GM08714 (cell line): ENCODE results near the gene RAB9B.

Experiments
- H3K4me3 ChIP-seq: fragments of 200-500 bp; sonication (Bioruptor generic); 2 replicates; pipeline ENCODE4 v1.5.1; 2014; ENCODE audit warnings: mild to moderate bottlenecking, low read length, inconsistent platforms
- ZNF274 ChIP-seq: IDR thresholded peaks from 2 replicates; pipeline ENCODE4 v1.6.1; 2012; ENCODE audit warnings: mild to moderate bottlenecking, low read depth, low read length

Gene RAB9B

DNA sequence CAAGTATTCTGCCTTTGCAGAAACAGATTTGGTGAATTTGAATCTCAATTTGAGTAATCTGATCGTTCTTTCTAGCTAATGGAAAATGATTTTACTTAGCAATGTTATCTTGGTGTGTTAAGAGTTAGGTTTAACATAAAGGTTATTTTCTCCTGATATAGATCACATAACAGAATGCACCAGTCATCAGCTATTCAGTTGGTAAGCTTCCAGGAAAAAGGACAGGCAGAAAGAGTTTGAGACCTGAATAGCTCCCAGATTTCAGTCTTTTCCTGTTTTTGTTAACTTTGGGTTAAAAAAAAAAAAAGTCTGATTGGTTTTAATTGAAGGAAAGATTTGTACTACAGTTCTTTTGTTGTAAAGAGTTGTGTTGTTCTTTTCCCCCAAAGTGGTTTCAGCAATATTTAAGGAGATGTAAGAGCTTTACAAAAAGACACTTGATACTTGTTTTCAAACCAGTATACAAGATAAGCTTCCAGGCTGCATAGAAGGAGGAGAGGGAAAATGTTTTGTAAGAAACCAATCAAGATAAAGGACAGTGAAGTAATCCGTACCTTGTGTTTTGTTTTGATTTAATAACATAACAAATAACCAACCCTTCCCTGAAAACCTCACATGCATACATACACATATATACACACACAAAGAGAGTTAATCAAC, 40.1 kb downstream of the RAB9B start:
- TF ChIP-seq ZNF274, result no peak
- no peak overlapping the region for H3K4me3 ChIP-seq

DNA sequence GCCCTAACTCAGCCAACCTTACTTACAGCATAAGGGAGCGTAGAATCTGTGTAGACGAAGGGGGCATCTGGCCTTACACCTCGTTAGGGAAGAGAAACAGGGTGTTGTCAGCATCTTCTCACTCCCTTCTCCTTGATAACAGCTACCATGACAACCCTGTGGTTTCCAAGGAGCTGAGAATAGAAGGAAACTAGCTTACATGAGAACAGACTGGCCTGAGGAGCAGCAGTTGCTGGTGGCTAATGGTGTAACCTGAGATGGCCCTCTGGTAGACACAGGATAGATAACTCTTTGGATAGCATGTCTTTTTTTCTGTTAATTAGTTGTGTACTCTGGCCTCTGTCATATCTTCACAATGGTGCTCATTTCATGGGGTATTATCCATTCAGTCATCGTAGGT, 40.8 kb downstream of the RAB9B start:
- TF ChIP-seq ZNF274, result no peak
- no peak overlapping the region for H3K4me3 ChIP-seq

DNA sequence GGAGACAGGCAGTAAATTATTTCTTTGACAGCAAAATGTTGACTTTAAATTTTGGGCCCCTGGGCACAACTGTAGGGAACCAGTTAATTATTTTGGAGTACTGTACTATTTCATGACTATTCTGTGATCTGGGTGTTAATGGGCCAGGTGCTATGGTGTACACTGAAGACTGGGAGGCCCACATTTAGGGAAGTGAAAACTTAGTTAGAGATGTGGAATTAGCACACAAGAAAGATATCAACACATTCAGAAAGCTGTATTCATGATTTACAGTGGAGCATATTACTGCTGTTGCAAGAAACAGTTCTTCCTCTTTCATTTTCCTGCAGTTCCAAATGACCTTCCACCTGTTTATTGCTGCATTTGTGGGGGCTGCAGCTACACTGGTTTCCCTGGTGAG, 43.1 kb downstream of the RAB9B start:
- TF ChIP-seq ZNF274, result no peak
- no peak overlapping the region for H3K4me3 ChIP-seq

- TF ChIP-seq ZNF274, result no peak
- H3K4me3 ChIP-seq, result no peak overlapping the region
These were observed 48.1 kb downstream of the RAB9B start for GRCh38 chrX:103783971-103784370.

GRCh38 chrX:103783196-103783595, 48.9 kb downstream of the RAB9B start:
- H3K4me3 ChIP-seq, result no peak overlapping the region
- no peak for TF ChIP-seq ZNF274

GRCh38 chrX:103782640-103783039, 49.4 kb downstream of the RAB9B start:
- no peak for TF ChIP-seq ZNF274
- H3K4me3 ChIP-seq, result no peak overlapping the region

DNA sequence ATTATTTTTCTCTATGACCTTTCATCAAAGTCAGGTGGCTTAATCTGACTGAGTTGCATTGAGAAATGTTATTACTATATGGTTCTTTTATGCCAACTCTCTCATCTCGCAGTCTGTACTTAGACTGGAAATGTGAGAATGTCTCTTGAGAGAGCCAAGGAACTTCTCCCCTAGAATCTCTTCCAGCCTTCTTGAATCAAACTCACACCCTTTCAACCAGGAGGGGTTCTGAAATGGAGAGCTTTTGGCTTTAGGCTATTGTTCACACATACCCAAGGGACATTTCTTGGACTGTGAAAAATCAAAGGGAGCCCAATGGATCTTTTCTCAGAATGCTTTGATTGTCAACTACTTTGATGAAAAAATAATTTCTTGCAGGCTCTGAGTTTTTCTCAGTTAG, 50.4 kb downstream of the RAB9B start:
- TF ChIP-seq ZNF274, result no peak
- H3K4me3 ChIP-seq, result no peak overlapping the region

DNA sequence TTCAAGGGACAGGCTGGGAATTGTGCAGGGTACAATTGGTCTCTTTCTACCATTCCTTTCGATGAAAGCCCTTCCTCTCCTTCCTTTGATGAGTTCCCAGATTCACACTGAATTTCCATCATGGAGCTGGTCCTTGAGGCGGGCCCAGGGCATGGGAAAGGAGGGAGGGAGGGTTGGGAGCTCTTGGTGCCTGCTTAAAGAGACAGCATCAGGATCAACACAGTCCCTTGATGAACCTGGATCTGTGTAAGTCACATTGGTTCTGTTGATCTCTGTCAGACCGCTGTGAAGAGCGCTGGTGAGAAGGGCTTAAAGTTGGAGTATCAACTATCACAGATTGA, 51.0 kb downstream of the RAB9B start:
- H3K4me3 ChIP-seq, result no peak overlapping the region
- TF ChIP-seq ZNF274, result no peak

DNA sequence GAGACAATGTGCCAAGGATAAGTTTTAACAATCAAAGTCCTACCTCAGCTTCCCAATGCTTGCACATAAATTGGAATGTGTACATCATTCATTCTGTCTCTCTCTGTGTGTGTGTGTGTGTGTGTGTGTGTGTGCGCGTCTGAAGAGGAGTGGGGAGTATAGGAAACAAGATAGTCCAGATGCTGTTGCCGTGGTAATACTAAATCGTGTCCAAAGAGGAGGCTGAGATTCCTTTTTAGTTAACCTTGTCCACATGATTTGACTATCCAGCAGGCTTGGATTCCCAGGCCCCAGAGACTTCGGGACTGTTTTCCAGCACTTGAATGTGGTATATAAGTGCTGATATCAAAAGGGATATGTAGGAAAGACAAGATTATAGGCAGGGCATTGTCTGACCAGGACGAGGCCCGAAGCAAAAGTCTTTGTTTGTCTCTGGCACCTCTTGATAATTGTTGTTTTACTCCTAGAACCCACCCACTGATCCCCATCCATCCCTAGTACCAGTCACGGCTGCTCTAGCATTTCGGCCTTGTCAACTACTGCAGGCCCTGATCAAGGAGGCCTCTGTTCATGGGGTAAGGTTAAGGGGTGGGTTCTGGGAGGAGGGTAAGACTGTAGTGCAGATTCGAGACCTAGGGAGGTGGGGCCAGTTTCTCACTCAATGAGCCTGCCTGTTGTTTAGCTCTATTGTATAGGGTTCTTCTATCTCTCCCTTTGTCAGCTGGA, 51.6 kb downstream of the RAB9B start:
- TF ChIP-seq ZNF274, result no peak
- H3K4me3 ChIP-seq, result no peak overlapping the region

DNA sequence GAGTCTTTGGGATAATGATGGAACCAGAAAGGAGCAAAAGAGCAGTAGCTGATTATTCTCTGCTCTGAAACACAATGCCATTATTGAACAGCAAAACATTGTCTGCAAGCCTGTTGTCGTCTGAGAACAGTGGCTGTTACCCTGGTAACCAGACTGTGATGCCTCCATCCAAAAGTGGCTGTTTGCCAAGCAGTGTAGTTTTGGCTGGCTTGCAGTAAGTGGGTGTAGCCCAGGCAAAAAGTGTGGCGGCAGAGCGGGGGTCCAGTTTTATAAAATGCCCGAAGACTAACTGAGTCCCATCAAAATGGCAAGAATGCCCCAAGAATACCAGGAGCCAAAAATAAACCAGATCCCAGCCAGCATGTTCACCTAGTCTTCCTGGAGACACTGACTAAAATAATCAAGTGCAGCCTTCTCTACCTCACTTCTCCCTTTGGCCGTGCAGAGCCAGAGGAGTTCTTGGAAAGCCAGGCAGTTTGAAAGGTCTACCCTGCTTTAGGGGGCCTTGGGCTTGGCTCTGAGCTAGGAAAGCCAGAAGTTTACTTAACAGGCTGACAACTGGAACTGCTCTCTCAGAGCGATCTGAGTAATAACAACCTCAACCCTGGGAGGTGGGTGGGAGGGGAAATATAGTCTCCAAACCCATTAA, 52.8 kb downstream of the RAB9B start:
- no peak for TF ChIP-seq ZNF274
- no peak overlapping the region for H3K4me3 ChIP-seq

- no peak within 1 kb of the TSS for H3K4me3 ChIP-seq
- no peak for TF ChIP-seq ZNF274
These were observed 55.5 kb downstream of the RAB9B start, which contains the start of gene PLP1 for GRCh38 chrX:103776546-103776945. Gene PLP1, plus strand, starts transcription at chrX:103776840. Its CDS starts 156 bp downstream, at chrX:103776996.

DNA sequence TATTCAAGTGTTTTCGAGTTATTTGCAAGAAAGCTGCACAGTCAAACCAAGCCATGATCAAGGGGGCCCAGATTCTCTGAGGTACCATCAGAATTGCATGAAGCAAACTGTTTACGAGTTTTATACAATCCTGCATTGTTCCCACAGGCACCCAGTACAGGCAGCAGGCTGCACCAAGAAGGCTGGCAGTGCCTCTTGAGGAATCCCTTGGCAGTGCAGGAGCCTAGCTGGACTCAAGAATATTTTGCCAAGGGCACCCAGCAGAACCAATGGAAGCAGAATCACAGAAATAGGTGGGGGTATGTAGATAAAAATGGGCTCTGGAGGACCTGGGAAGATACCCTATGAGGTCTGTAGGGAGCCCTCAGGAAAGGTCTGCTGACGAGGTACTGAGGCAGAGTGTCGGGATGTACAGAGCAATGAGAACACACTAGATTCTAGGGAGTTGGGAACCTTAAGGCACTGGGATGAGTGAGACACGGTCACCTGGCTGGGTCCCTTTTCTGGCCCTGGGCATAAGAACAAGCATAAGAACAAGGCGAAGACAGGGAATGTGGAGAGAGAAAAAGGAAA, 57.9 kb downstream of the RAB9B start:
- no peak for TF ChIP-seq ZNF274
- H3K4me3 ChIP-seq, result no peak overlapping the region

DNA sequence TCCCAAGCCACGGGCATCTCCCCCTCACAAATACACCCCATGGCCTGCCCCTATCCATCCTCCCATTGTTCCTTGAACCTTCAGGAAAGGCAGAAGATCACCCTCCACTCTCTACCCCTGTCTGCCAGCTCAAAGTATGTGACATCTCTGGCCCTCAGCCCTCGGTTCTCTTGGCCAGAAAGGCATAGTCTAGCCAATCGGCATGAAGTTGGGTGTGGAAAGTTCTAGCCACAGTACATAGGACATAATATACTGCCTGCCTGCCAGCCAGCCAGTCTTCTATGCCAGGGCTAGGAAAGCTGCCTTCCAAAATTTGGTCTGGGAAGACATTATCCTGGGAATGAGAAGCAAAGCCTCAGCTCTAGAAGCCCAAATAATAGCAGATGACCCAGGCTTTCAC, 58.6 kb downstream of the RAB9B start:
- no peak overlapping the region for H3K4me3 ChIP-seq
- TF ChIP-seq ZNF274, result no peak
